DMS79 (cell line): Measurements from ENCODE around the gene SLC9A4.

ENCODE experiments used
- DNase-seq: peaks from one replicate; lab custom pipeline; 2025; lab: John Stamatoyannopoulos, UW

Gene SLC9A4

DNA sequence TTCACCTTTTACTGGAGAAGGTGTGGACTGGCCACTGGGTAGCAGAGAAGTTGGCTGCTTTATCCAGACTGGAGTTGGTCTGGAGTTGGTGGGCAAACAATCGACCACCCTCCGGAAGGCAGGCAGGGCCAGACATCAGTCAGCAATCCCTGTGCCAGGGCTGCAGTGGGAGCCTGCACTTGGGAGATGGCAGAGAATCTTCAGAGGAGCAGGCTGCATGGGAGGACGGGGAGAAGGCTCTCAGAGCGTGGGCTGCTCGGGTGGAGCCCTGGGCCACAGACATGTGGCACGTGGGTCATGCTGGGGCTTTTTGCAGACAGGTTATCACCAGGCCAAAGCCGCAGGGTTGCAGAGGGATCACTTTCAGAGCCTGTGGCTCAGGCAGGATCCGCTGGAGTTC, 29.6 kb downstream of the SLC9A4 start:
- no peak for DNase-seq

DNA sequence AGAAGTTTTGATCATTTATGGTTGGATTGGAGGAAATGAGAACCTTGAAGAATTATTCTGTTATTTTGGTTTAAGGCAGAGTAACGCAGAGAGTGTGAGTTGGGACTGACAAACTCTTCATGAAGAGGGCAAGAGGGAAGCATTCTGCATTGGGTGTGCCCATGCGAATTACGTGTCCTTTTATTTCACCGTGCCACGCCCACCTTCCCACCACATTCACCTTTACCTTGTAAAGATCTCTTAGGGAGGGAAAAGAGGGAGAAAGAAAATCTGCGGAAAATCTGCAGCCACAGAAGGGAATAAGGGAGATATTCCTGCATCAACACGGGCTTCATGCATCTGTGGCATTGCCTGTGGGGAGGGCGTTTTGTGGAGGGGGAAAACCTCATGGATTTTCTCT, 31.8 kb downstream of the SLC9A4 start:
- no peak for DNase-seq

DNA sequence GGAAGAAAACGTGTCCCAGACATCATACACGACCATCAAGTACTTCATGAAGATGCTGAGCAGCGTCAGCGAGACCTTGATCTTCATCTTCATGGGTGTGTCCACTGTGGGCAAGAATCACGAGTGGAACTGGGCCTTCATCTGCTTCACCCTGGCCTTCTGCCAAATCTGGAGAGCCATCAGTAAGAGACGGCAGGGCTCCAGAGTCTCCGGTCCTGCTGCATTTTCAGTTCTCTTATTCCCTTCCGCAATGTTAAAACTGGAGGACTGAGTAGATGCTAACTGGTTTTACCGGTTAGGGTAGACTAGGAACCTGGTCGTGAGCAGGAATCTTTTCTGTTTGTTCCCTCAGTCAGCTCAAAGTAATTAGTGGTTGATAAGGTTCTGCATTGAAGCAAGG, 32.3 kb downstream of the SLC9A4 start:
- DNase-seq, result no peak

DNA sequence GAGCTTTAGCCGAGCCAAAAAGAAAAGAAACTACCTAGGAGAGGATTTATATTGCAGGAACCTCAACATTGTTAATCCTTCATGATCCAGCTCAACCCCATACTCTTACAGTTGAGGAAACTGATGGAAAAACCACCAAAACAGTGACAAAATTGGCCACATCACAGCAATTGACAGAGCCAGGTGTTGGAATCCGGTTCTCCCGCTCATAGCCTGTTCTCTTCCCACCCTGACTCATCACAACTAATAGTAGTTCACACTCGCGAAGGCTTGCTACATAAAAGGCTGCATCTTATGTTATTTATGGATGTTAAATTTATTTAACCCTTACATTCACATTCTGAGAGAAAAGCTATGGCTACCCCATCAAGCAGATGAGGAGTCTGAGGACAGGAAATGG, 33.7 kb downstream of the SLC9A4 start:
- no peak for DNase-seq

DNA sequence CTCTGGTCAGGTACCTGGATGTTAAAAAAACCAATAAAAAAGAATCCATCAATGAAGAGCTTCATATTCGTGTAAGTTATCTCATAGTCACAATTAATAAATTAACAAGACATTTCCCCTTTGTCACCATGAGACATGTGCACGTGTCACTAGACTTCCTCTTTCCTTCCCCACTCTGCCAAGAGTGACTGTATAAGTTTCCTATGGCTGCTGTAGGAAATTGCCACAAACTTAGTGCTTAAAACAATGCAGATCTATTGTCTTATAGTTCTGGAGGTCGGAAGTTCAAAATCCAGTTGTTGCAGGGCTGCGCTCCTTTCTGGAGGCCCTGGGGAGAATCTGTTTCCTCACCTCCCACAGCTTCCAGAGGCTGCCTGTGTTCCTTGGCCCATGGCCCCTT, 35.8 kb downstream of the SLC9A4 start:
- DNase-seq, result no peak

DNA sequence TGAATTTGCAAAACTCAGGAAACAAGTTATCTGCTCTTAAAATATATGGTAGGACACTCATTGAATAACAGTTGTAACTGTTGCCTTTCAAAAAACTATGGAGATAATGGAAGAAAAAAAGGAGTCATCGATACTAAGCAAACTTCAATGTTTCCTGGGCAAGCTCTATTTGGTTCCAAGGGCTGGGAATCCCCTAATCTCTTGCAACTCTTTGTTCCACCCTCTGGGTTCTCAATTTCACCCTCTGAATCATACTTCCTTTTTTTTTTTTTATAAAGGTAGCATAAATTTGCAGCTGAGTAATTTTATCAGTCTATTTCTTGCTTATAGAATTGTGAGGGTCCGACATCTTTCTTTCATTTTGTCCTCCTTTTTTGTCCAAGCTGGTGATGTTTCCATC, 36.7 kb downstream of the SLC9A4 start:
- DNase-seq, result no peak

DNA sequence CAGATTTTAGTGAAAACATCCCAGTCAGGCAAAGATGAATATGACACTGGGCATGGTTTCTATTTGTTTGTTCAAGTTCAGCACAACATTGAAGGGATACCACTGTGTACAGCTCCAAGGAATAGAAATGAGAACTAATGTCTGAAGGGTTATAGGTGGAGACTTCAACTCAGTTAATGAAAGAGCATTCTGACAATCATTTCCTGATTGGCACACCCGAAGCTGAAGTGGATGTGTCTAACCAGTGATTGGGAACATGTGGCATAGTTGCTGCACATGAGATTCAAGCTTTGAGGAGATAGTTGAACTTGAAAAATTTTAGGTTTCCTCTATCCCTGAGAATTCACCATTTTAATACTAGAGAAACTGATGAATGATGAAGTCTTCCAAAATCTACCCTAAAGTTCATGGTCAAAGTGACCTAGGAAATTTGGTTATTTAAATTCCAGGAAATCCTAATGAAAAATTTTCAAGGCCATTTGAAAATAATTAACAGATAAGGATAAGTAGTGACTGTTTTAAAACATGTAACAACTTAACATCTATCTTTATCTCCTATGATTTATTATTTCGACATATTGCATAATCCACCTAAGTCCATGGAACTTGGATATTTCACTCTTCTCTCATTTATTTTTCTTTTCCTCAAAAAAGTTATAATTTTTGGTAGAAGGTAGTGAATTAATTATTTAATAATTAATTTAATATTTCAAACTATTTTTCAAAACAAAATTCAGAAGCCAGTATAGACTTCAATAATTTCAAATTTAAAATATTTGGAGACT, 38.0 kb downstream of the SLC9A4 start:
- no peak for DNase-seq

DNA sequence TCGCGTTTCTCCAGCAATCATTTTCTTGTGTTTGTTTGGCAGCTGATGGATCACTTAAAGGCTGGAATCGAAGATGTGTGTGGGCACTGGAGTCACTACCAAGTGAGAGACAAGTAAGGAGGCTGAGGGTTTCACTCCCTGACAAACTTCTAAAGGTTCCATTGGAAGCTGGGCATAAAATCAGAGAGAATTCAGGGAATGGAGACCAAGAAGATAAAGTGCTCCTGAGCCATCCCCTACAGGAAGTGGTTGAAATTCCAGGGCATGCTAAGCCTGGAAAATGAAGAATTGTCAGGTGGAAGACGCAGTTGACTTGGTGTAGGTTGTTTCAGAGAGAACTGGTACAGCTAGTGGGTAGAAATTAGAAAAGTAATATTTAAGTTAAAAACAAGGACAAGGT, 39.1 kb downstream of the SLC9A4 start:
- DNase-seq, result no peak

DNA sequence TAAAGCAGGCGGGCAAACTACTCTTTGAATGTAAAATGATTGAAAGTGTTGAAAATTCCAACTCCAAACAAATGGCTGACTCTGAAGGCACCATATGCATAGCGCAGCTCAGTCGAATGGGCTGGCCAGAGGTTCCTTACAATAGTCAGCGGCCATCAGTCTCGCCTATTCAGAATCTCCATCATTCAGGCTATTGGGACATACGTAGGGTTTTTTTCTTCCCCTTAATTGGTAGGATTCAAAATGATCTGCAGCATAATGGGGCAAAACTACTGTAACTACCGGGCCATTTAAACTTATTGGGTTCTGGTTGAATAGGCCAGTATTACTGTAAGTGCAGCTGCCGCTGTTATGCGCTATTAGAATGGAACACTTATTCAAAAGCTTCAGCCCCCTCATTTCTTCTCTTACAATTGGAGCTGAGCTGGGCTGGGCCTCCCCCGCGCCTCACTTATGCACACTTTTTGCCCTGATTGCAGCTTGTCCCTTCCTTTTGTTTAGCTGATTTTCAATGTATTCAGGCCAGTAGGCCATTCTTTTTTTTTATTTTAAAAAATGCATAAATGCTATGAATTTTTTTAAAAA, 40.4 kb downstream of the SLC9A4 start:
- DNase-seq, result no peak

DNA sequence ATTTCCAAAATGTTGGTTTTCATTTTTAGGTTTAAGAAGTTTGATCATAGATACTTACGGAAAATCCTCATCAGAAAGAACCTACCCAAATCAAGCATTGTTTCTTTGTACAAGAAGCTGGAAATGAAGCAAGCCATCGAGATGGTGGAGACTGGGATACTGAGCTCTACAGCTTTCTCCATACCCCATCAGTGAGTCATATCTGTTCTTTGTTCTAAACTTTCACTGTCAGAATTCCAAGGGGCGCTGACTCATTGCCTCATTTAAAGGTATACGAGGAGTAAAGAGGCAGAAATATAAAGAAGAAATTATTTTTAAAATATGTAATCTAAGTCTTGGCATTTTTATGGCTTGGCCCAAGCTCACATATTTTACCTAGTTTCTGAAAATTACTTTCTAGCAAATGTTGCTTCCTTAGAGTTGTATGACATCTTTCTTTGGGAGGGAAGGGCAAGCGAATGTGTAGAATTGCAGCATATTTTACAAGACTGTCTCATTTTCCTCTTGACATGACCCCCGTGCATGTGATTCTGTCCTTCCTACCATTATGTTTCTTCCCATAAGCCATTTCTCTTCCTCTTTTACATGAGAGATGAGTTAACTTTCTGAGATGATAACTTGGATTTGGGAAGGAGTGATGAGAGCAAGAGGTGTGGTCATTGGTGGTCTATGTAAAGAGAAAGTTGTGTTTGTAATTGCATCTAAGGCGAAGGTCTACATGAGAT, 41.2 kb downstream of the SLC9A4 start:
- no peak for DNase-seq

DNA sequence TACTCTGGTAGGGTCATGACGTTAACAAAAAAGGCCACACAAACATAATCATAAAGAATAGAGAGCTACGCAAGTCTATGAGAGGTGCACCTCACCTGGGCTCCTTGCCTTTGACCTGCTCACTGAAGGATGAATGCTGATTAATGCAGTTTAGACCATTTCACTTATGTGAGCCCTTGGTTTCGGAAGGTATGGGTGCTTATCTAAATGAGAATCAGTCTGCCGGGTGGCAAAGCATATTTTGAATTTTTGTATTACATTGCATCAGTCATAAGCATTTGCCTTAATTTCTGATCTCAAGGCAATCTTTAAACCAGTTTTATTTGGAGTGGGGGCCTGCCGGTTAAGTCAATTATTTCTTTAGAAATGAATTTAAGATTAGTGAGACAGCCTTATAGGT, 42.8 kb downstream of the SLC9A4 start:
- DNase-seq, result no peak

DNA sequence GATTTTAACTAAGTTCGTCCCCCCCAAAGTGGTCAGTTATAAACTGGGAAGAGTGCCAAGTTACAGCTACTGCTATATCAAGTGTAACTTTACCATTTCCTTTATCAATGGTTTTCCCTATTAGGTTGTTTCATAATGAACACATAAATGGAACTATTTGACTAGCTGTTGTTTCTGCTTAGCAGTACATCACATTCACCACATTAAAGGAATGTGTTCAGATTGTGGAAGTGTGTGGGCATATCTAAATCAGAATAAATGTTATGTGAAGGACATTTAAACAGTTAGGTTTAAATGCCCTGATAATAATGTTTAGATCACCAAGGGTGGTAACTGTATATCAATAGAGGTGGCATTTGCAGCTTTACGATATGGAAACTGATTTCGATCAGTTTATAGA, 45.1 kb downstream of the SLC9A4 start:
- no peak for DNase-seq

DNA sequence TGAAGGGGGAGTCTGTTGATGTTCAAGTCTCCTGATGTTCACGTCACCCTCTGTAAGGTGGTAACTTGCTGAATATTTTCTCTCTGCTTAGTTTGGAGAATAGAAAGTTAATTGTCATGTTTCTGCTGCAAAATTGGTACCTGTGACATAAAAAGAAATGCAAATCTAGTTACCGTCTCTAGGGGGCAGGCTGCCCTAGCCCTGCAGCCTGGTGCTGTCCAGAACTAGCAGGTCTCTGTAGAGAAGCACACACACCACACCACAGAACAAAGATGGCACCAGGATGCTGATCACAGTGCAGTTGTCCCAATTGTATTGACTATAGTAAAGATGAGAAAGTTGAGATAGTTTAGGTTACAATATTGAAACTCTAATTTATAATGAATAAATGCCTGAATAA, 47.0 kb downstream of the SLC9A4 start:
- no peak for DNase-seq

DNA sequence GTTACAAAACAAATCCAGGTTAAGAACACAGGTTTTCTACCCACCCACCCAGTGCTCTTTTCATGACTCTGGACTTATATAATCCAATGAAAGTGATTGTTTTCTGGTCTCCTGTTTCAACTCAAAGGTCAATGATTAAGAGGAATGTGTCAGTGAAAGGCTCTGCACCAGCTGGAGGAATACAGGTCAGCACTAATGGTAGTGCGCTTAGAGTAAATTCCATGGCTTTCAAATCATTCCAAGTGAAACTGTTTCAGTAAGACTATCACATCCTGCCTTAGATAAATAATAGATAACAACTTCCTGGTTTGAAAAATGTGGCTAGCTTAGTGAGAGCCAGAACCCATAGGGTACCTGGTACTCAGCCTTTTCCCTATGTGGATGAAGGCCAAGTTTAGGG, 47.8 kb downstream of the SLC9A4 start:
- no peak for DNase-seq

DNA sequence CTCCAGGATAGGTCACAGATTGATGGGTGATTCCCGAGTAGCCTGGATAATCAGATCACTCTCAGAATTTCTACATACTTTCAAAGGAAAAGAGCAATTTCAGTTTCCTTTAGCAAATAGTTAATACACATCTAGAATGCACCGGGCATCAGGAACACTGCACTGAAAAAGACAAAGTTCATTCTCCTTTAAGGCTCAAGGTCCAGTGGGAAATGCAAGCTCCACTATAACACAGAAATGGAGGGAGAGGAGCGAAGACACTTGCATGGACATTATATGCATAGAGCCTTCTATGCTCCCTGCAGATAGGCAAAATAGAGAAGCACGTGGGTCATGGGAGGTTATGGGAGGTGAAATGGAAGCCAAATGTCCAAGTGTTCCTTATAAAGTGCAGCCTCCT, 49.1 kb downstream of the SLC9A4 start:
- DNase-seq, result no peak

DNA sequence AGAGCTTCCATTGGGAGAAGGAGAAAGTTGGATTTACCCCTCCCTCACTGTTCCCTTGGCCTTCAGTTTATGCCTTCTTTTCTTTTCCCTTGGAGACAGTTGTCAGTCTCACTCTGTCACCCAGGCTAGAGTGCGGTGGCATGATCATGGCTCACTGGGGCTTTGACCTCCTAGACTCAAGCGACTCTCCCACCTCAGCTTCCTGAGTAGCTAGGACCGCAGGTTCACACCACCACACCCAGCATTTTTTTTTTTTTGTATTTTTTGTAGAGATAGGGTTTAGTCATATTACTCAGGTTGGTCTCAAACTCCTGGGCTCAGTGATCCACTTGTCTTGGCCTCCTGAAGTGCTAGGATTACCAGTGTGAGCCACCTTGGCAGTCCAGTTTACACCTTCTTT, 49.9 kb downstream of the SLC9A4 start:
- no peak for DNase-seq

DNA sequence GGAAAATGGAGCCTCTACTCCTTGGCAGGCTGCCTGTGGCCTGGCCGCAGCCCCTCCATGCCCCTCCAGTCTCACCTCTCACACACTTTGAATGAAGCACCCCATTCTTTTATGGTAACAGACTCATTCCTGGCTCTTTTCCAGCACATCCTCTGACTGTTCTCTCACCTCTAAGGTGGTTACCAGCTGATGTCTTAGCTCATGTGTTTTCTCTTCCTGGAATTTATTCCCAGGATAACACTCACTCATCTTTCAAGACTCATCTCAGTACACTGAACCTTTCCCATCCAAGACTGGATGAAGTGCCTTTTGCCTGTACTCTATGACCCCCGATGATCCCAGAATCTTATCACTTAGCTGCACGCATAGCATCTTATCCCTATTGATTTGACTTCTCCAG, 50.6 kb downstream of the SLC9A4 start:
- no peak for DNase-seq

DNA sequence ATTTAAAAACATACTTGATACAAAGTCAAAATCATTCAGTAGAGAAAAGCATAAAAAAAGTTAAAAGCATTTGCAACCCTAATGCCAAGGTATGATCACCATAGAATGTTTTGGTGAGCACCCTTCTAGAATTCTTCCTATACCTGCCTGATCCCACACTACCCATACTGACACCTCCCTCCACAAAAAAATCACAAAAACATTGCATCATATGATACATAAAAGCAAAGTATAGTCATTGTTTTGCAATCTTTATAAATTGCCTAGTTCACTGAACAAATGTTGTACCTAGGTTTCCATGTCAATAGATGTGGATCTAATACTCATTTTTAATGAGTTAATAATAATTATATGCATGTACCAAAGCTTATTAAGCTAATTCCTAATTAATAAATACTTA, 54.1 kb downstream of the SLC9A4 start:
- no peak for DNase-seq

DNA sequence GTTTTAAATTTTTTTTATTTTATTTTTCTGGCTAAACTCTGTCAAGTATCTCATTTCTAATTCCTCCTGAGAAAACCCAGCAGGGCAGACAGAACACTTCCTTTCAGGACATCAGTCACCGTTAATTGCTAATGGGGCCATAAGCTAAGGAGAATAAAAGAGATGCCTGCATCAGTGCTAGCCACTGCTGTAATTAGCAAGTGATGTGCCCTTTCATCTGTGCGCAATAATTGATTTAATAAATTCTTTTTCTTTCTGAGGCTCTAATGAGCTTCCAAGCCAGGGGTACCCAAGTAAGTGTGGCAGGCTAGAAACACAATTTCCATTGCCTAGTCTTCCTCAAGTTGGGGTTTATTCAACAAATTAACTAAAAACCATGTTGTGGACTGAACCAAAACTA, 65.5 kb downstream of the SLC9A4 start:
- DNase-seq, result no peak

DNA sequence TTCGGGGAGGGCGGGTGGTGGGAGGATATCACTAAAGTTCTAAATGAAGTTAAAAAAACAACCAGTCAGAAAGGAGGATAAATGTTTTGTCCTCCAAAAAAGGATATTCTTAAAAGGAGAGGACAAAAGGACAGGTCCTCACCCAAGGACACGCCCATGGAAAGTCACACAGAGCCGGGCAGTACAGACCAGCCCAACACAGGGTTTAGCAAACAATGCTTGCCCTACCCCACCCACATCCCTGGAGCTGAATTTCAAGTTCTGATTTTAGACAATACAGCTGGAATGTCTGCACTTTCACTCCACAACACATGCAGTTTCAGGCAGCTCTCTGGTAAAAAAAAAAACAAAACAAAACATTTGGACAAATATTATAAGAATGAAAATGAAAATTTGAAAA, 67.9 kb downstream of the SLC9A4 start:
- no peak for DNase-seq

DNA sequence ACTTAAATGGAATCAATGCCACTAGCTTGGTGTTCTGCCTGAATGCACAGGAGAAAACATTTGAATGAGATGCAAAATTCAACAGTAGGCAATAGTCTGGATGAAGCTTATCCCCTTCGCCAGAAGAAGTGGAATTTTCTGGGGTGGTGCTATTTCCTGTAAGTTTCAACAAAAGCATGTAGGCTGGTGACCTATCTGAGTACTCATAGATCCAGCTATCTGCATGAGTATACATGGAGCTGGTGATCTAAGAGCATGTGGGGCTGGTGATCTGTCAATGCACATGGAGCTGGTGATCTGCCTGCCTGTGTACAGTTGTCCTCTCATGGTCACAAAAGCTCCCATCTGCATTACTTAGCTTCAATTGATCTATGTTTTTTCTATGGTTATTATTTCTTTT, 71.2 kb downstream of the SLC9A4 start:
- no peak for DNase-seq

DNA sequence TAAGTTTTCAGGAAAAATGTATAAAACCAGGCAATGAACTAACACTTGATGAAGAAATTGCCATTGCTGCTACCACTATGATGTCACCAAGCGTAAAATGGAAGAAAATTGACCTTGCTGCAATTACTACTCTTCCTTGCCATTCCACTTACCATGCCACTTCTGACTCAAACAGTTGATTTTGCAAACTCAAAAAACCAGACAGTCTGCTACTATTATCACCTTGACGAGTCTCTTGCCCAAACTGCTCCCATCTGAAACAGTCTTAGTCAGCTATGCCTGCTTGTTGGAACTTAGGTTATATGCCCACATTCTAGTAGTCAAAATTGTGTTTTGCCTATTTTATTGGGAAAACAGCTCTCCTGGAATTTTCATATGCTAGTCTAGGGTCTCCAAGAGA, 74.4 kb downstream of the SLC9A4 start:
- DNase-seq, result no peak

DNA sequence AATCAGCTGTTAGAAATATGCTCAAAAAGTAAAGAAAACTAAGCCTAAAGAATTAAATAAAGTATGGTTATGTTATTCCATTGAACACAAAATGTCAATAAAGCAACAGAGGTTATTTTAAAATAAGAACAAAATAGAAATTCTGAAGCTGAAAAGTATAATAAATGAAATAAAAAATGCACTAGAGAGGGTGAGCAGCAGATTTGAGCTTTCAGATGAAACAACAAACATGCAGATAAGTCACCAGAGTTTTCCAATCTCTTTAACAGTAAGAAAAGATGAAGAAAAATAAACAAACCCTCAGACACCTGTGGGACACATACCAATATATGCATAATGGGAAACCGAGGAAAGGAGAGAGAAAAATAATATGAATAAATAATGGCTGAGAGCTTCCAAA, 76.0 kb downstream of the SLC9A4 start:
- no peak for DNase-seq

DNA sequence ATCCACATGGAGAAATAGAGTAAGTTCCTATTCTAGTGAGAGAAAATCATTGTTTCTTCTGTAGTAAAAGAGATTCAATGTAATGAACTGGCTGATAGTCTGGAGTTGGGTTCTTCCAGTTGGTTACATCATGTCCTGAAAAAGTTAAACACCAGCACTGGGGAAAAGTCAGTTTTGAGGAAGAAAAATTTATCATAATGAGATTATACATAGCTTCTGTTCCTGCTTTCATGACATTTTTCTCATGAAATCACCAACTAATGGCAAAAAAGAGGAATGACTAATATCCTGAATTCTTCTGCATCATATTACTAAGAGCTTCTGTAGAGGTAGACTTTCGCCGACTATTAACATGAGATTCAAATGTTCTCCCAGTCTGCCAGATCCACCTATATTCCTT, 77.1 kb downstream of the SLC9A4 start:
- no peak for DNase-seq
